Kidney (tissue), 14 donors: ENCODE measurements around the gene DCX. TPM values are rescaled to one million over a fixed set of nuclear protein-coding genes. Genes with fewer than 3 reads are reported as not detected.

Experiments
- DNase-seq, 5 donors: peaks; one replicate each; pipeline ENCODE4 v3.0.0-alpha.2; 2013 to 2020
- FAIRE-seq: peaks from 2 replicates; lab custom pipeline; 2012; peaks lifted over from hg19 to GRCh38; lab: Jason Lieb, UNC
- H3K27ac ChIP-seq, 2 donors: one replicate each; pipeline ENCODE4 v1.7.0; 2013; ENCODE audit warnings: low read depth in 2 of 2, low read length in 2 of 2, inconsistent platforms in 1 of 2
- H3K27me3 ChIP-seq: one replicate; pipeline ENCODE4 v1.7.1; 2013; ENCODE audit warnings: low read length, inconsistent platforms; ENCODE audit not compliant: control insufficient read depth, insufficient read depth
- H3K36me3 ChIP-seq, 3 donors: one replicate each; pipeline versions ENCODE4 v1.7.0 to v1.7.1; 2013; ENCODE audit warnings: low read length in 3 of 3, control low read depth in 1 of 3, inconsistent platforms in 1 of 3; ENCODE audit not compliant: insufficient read depth in 3 of 3, control insufficient read depth in 2 of 3
- H3K4me1 ChIP-seq, 3 donors: one replicate each; pipeline versions ENCODE4 v1.7.0 to v1.7.1; 2013; ENCODE audit warnings: low read length in 3 of 3, inconsistent platforms in 1 of 3, low read depth in 1 of 3; ENCODE audit not compliant: control insufficient read depth in 2 of 3, insufficient read depth in 2 of 3
- H3K4me3 ChIP-seq, 3 donors: one replicate each; pipeline versions ENCODE4 v1.7.0 to v1.8.1; 2013; ENCODE audit warnings: low read length in 3 of 3, control low read depth in 1 of 3, inconsistent platforms in 1 of 3
- H3K9ac ChIP-seq, 3 donors: one replicate each; pipeline versions ENCODE4 v1.7.0 to v1.7.1; 2013; ENCODE audit warnings: low read length in 3 of 3, control low read depth in 1 of 3, inconsistent platforms in 1 of 3
- H3K9me3 ChIP-seq, 3 donors: one replicate each; pipeline versions ENCODE4 v1.7.0 to v1.7.1; 2013; ENCODE audit warnings: low read length in 3 of 3, control low read depth in 1 of 3, inconsistent platforms in 1 of 3; ENCODE audit not compliant: control insufficient read depth in 2 of 3, insufficient read depth in 1 of 3
- CTCF ChIP-seq: IDR thresholded peaks from 3 replicates; pipeline ENCODE4 v1.5.1; 2012; ENCODE audit warnings: mild to moderate bottlenecking, moderate library complexity, borderline replicate concordance; ENCODE audit not compliant: insufficient read depth; ENCODE audit errors: extremely low read depth
- intact Hi-C: fragments of 100-400 bp; cut with DNase I; formaldehyde crosslinking; loops from one replicate; pipeline ENCODE4 v1.11.1; 2022
- polyA plus RNA-seq: library from polyadenylated mRNA; stranded (reverse); fragments of 350-450 nt; fragmentation: Illumina TruSeq; extraction: RNeasy Lipid Tissue Mini Kit (QIAGEN cat#74804); gene quantifications from one replicate; pipeline ENCODE4 v1.2.3, GENCODE V29; 2014; ENCODE audit warnings: low read depth, low replicate concordance; ENCODE audit not compliant: insufficient read depth
- total RNA-seq: library from RNA; stranded (reverse); fragmentation: NEBNext Ultra II Directional; extraction: Animal tissue kit (Norgen Biotek cat#: 25700); gene quantifications from one replicate; pipeline ENCODE4 v1.2.1, GENCODE V29; 2021
- donor health status: control.
- donor health status: control.
- donor health status: control.
- donor health status: control.
- donor health status: control.
- donor health status: DM: yes; HTN: yes; CAD: no.
- donor health status: Normal renal cell carcinoma (clear cell type).

The DCX gene
- total and polyA plus RNA-seq, 2 donors from 2014 or later, result 0.09 TPM; not detected in 1

- H3K4me3 ChIP-seq, result no peak overlapping the region
- DNase-seq (no peak), FAIRE-seq (no peak)
- H3K4me1 ChIP-seq, result no peaks in the 10 kb centered on the region
- H3K9me3 ChIP-seq, result no peaks in the 10 kb centered on the region
- H3K27ac ChIP-seq, result no peak overlapping the region
- intact Hi-C loops, result no loop called here
- H3K27me3 ChIP-seq, result peaks cover 2% of the 10 kb centered on the region
- H3K9ac ChIP-seq, result no peak overlapping the region
- TF ChIP-seq CTCF, result no peak
- H3K36me3 ChIP-seq, result no peaks in the 10 kb centered on the region
Measured at GRCh38 chrX:111328858-111329257, 83.1 kb downstream of the DCX start.

GRCh38 chrX:111322231-111322855, 89.6 kb downstream of the DCX start:
- intact Hi-C loops, result no loop called here
- H3K36me3 ChIP-seq, result no peaks in the 10 kb centered on the region
- TF ChIP-seq CTCF, result no peak
- no peaks in the 10 kb centered on the region for H3K9me3 ChIP-seq
- H3K4me3 ChIP-seq, result no peak overlapping the region
- FAIRE-seq (no peak), DNase-seq (no peak)
- no peaks in the 10 kb centered on the region for H3K27me3 ChIP-seq
- H3K4me1 ChIP-seq, result no peaks in the 10 kb centered on the region
- no peak overlapping the region for H3K27ac ChIP-seq
- no peak overlapping the region for H3K9ac ChIP-seq

GRCh38 chrX:111319451-111319850, 92.5 kb downstream of the DCX start:
- no peak overlapping the region for H3K4me3 ChIP-seq
- intact Hi-C loops, result no loop called here
- H3K9me3 ChIP-seq, result no peaks in the 10 kb centered on the region
- FAIRE-seq (no peak), DNase-seq (no peak)
- no peaks in the 10 kb centered on the region for H3K36me3 ChIP-seq
- H3K27me3 ChIP-seq, result no peaks in the 10 kb centered on the region
- no peak for TF ChIP-seq CTCF
- H3K4me1 ChIP-seq, result no peaks in the 10 kb centered on the region
- no peak overlapping the region for H3K9ac ChIP-seq
- no peak overlapping the region for H3K27ac ChIP-seq

- intact Hi-C loops, result no loop called here
- no peaks in the 10 kb centered on the region for H3K36me3 ChIP-seq
- H3K9ac ChIP-seq, result no peak overlapping the region
- no peaks in the 10 kb centered on the region for H3K4me1 ChIP-seq
- no peaks in the 10 kb centered on the region for H3K9me3 ChIP-seq
- H3K27me3 ChIP-seq, result no peaks in the 10 kb centered on the region
- TF ChIP-seq CTCF, result no peak
- no peak for FAIRE-seq
- H3K4me3 ChIP-seq, result no peak overlapping the region
- DNase-seq, result no peak
- H3K27ac ChIP-seq, result no peak overlapping the region
Measured at GRCh38 chrX:111318901-111319300, 93.1 kb downstream of the DCX start.
